Limb (tissue), 2 donors: ENCODE measurements around the gene BAIAP2L2.
"Not testable (repeated sequence)": the region's sequence is repeated elsewhere in the genome, so short reads cannot be mapped to it uniquely, and the experiment has no call there.

ENCODE experiments used
- DNase-seq, 2 donors: peaks; one replicate each; pipeline ENCODE4 v3.0.0-alpha.2; 2016; ENCODE audit errors: extremely low spot score in 2 of 2

BAIAP2L2 gene

GRCh38 chr22:38110008-38110862 lies at the start of gene BAIAP2L2:
BAIAP2L2 (minus strand) TSS chr22:38110684; CDS start chr22:38110525, 159 bp downstream.
- DNase-seq = peak in 1 of 2 donors; percentile 27

- no peak for DNase-seq
These were observed 45.2 kb upstream of the BAIAP2L2 start for GRCh38 chr22:38155703-38156102.

- not testable (repeated sequence) for DNase-seq
These were observed 44.1 kb upstream of the BAIAP2L2 start for GRCh38 chr22:38154563-38154915.

GRCh38 chr22:38153821-38154562 lies 43.5 kb upstream of the BAIAP2L2 start:
- DNase-seq = no peak

GRCh38 chr22:38151126-38151500 lies 40.6 kb upstream of the BAIAP2L2 start:
- DNase-seq = no peak

- no peak for DNase-seq
These were observed 37.8 kb upstream of the BAIAP2L2 start for GRCh38 chr22:38148245-38148644.

GRCh38 chr22:38146166-38146565 lies 35.7 kb upstream of the BAIAP2L2 start:
- DNase-seq = not testable (repeated sequence)

GRCh38 chr22:38144025-38144405 lies 33.5 kb upstream of the BAIAP2L2 start:
- no peak for DNase-seq

- no peak for DNase-seq
These were observed 32.1 kb upstream of the BAIAP2L2 start for GRCh38 chr22:38142606-38143005.

- no peak for DNase-seq
These were observed 30.9 kb upstream of the BAIAP2L2 start for GRCh38 chr22:38141217-38141973.

- DNase-seq = no peak
These were observed 29.4 kb upstream of the BAIAP2L2 start for GRCh38 chr22:38139901-38140300.

GRCh38 chr22:38138961-38139360 lies 28.5 kb upstream of the BAIAP2L2 start:
- DNase-seq = no peak

GRCh38 chr22:38137876-38138687 lies 27.6 kb upstream of the BAIAP2L2 start:
- DNase-seq = no peak

- DNase-seq = no peak
These were observed 26.1 kb upstream of the BAIAP2L2 start for GRCh38 chr22:38136607-38137006.

GRCh38 chr22:38135133-38135706 lies 24.7 kb upstream of the BAIAP2L2 start:
- no peak for DNase-seq

- DNase-seq = no peak
These were observed 22.8 kb upstream of the BAIAP2L2 start for GRCh38 chr22:38133331-38133730.

GRCh38 chr22:38132794-38133193 lies 22.3 kb upstream of the BAIAP2L2 start:
- DNase-seq = no peak

- DNase-seq = no peak
These were observed 21.7 kb upstream of the BAIAP2L2 start for GRCh38 chr22:38132136-38132535.

GRCh38 chr22:38131399-38131798 lies 20.9 kb upstream of the BAIAP2L2 start:
- no peak for DNase-seq

GRCh38 chr22:38129856-38130255 lies 19.4 kb upstream of the BAIAP2L2 start:
- DNase-seq = no peak

- DNase-seq = no peak
These were observed 18.5 kb upstream of the BAIAP2L2 start for GRCh38 chr22:38129021-38129420.
